Measurements from ENCODE around the gene KRT5.

KRT5 gene

DNA sequence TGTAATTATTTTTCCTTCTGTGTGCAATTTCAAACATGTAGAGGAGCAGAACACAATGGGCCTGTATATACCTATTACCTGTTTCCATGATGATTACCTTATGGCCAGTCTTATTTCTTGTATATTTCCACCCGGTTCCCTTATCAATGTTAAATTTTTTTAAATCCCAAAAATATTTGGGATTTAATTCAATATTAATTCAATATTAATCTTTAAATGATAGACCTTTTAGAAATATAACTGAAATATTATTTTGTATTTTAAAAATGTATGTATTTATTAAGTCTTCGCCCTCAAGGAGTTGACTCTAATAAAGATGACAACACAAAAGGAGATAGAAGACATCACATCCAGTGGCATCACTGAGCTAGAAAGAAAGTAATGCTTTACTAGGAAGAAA, 46.0 kb downstream of the KRT5 start:
- no peaks in the 10 kb centered on the region for H3K36me3 ChIP-seq (ENCODE audit: control insufficient read depth, insufficient read depth, low read length)
- H3K27me3 ChIP-seq (ENCODE audit: control insufficient read depth, insufficient read depth, low read length): no peaks in the 10 kb centered on the region
- H3K9ac ChIP-seq (ENCODE audit: low read length): no peak overlapping the region
- H3K27ac ChIP-seq (ENCODE audit: low read depth, low read length): no peak overlapping the region
- H3K4me3 ChIP-seq (ENCODE audit: low read length): no peak overlapping the region
- H3K4me1 ChIP-seq (ENCODE audit: control insufficient read depth, insufficient read depth, low read length): no peaks in the 10 kb centered on the region

DNA sequence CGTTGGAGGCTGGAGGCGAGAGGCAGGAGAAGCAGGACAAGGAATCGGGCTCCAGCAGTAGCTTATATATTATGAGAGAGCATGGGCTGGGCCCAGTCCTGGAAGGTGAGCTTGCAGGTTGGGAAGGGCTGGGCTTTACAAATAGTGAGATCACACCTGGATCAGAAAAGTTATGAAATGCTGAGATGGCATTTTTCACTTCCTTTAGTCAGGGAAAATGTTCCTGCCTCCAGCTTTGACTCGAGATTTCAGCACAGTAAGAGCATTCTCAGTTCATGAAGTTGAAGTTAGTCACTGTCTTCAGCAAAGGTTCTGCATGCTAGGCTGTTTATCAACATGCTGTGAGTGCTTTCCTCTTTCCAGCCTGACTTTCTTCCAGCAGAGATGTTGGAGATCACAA, 46.4 kb downstream of the KRT5 start, which contains the start of gene KRT6C:
KRT6C (minus strand) TSS at position 38 of the 400 bp plus-strand sequence. CDS start 68 bp downstream, outside the sequence.
- Histone ChIP-seq H3K4me3 (ENCODE audit: low read length) (no peak within 1 kb of the TSS), H3K9ac (ENCODE audit: low read length) (no peak within 1 kb of the TSS), H3K36me3 (ENCODE audit: control insufficient read depth, insufficient read depth, low read length) (no peaks in the 10 kb centered on the region), H3K4me1 (ENCODE audit: control insufficient read depth, insufficient read depth, low read length) (no peaks in the 10 kb centered on the region), H3K27me3 (ENCODE audit: control insufficient read depth, insufficient read depth, low read length) (no peaks in the 10 kb centered on the region), H3K27ac (ENCODE audit: low read depth, low read length) (no peak within 1 kb of the TSS)

DNA sequence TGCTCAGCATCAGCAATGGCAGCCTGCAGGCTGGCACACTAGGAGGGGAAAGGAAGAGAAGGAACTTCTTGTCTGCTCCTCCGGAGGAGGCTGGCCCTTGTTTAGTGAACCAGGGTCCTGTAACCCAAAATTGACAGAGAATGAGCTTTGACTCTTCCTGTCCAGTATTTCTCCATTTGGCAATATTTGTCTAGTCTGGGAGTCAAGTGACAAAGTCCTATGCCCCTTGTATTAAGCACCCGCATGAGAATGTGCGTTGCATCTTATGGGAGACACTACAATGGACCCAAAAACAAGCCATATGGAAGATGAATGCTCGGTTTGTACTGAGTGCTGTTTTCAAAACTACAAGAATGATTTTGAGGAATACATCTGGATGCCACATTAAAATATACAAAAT, 50.3 kb downstream of the KRT5 start:
- no peak overlapping the region for H3K9ac ChIP-seq (ENCODE audit: low read length)
- H3K4me3 ChIP-seq (ENCODE audit: low read length): no peak overlapping the region
- no peaks in the 10 kb centered on the region for H3K36me3 ChIP-seq (ENCODE audit: control insufficient read depth, insufficient read depth, low read length)
- no peak overlapping the region for H3K27ac ChIP-seq (ENCODE audit: low read depth, low read length)
- H3K4me1 ChIP-seq (ENCODE audit: control insufficient read depth, insufficient read depth, low read length): no peaks in the 10 kb centered on the region
- no peaks in the 10 kb centered on the region for H3K27me3 ChIP-seq (ENCODE audit: control insufficient read depth, insufficient read depth, low read length)

DNA sequence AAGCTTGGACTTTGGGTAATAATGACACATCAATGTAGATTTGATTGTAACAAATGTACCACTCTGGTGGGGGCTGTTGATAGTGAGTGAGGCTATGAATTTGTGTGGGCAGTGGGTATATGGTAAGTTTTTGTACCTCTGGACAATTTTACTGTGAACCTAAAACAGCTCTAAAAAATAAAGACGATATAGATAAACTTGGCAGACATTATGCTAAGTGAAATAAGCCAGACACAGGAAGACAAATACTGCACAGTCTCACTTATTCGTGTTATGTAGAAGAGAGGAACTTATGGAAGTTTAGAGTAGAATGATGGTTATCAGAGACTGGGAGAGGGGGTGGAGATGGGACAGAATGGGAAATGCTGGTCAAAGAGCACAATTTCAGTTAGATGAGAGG, 55.3 kb downstream of the KRT5 start:
- H3K4me1 ChIP-seq (ENCODE audit: control insufficient read depth, insufficient read depth, low read length): peaks cover 4% of the 10 kb centered on the region
- H3K27ac ChIP-seq (ENCODE audit: low read depth, low read length): no peak overlapping the region
- H3K27me3 ChIP-seq (ENCODE audit: control insufficient read depth, insufficient read depth, low read length): no peaks in the 10 kb centered on the region
- no peaks in the 10 kb centered on the region for H3K36me3 ChIP-seq (ENCODE audit: control insufficient read depth, insufficient read depth, low read length)
- H3K9ac ChIP-seq (ENCODE audit: low read length): no peak overlapping the region
- no peak overlapping the region for H3K4me3 ChIP-seq (ENCODE audit: low read length)

Data from rectal smooth muscle tissue (tissue), 1 donor.